ENCODE data around the gene SHCBP1.
"Not testable (repeated sequence)": the region's sequence is repeated elsewhere in the genome, so short reads cannot be mapped to it uniquely, and the experiment has no call there.

SHCBP1 gene

GRCh38 chr16:46621006-46621933, at the start of gene SHCBP1:
TSS of gene SHCBP1 (minus strand) at chr16:46621379. CDS start at chr16:46621359, 20 bp downstream.
- DNase-seq = peak; percentile 88

GRCh38 chr16:46662123-46662522, 40.9 kb upstream of the SHCBP1 start:
- no peak for DNase-seq

- peak; percentile 40 for DNase-seq
Measured at GRCh38 chr16:46658925-46659324, 37.7 kb upstream of the SHCBP1 start.

GRCh38 chr16:46651305-46651704, 30.1 kb upstream of the SHCBP1 start:
- no peak for DNase-seq

- no peak for DNase-seq
Measured at GRCh38 chr16:46650254-46650623, 29.1 kb upstream of the SHCBP1 start.

GRCh38 chr16:46649588-46650253, 28.5 kb upstream of the SHCBP1 start:
- DNase-seq = no peak

- DNase-seq = no peak
Measured at GRCh38 chr16:46648656-46649055, 27.5 kb upstream of the SHCBP1 start.

GRCh38 chr16:46638947-46639925, 18.1 kb upstream of the SHCBP1 start:
- DNase-seq = no peak

GRCh38 chr16:46632778-46633733, 11.9 kb upstream of the SHCBP1 start:
- DNase-seq = no peak

GRCh38 chr16:46629331-46630219, 8.4 kb upstream of the SHCBP1 start:
- no peak for DNase-seq

GRCh38 chr16:46627746-46628145, 6.6 kb upstream of the SHCBP1 start:
- DNase-seq = no peak

- DNase-seq = not testable (repeated sequence)
Measured at GRCh38 chr16:46626681-46627080, 5.5 kb upstream of the SHCBP1 start.

GRCh38 chr16:46624862-46625261, 3.7 kb upstream of the SHCBP1 start:
- DNase-seq = not testable (repeated sequence)

GRCh38 chr16:46623707-46624106, 2.5 kb upstream of the SHCBP1 start:
- DNase-seq = not testable (repeated sequence)

- DNase-seq = not testable (repeated sequence)
Measured at GRCh38 chr16:46623246-46623645, 2.1 kb upstream of the SHCBP1 start.

GRCh38 chr16:46621934-46622676, 926 bp upstream of the SHCBP1 start:
- DNase-seq = no peak

GRCh38 chr16:46620266-46621005, 743 bp downstream of the SHCBP1 start:
- peak; percentile 28 for DNase-seq

GRCh38 chr16:46618516-46618915, 2.7 kb downstream of the SHCBP1 start:
- no peak for DNase-seq

- no peak for DNase-seq
Measured at GRCh38 chr16:46614006-46614405, 7.2 kb downstream of the SHCBP1 start.

All from stimulated activated CD8-positive, alpha-beta memory T cell treated with anti-CD3 and anti-CD28 coated beads, Interleukin-4, amount 100 ng/mL, for 48 hours (primary cell).